Smooth muscle cell (in vitro differentiated cells): Measurements from ENCODE around the gene ASPHD1. TPM values are rescaled to one million over a fixed set of nuclear protein-coding genes. Genes with fewer than 3 reads are reported as not detected.
A peak's percentile ranks its signal among the peaks of the same experiment; 100 is the strongest.
"Not testable (repeated sequence)": the region's sequence is repeated elsewhere in the genome, so short reads cannot be mapped to it uniquely, and the experiment has no call there.

Experiments
- DNase-seq: peaks from one replicate; lab custom pipeline; 2025; ENCODE audit not compliant: unreplicated experiment; lab: John Stamatoyannopoulos, UW
- H2AFZ ChIP-seq: fragments of 200-600 bp; sonication (generic); 2 replicates; pipeline ENCODE4 v1.6.0; 2016; ENCODE audit warnings: antibody characterized with exemption, low read depth, mild to moderate bottlenecking
- H3F3A ChIP-seq: fragments of 200-600 bp; sonication (generic); 2 replicates; pipeline ENCODE4 v1.6.0; 2017; ENCODE audit warnings: antibody characterized with exemption, low read depth
- H3K27ac ChIP-seq: fragments of 200-600 bp; sonication (generic); 2 replicates; pipeline ENCODE4 v1.5.1; 2016; ENCODE audit warnings: low read depth, mild to moderate bottlenecking
- H3K27me3 ChIP-seq: fragments of 200-600 bp; sonication (generic); 2 replicates; pipeline ENCODE4 v1.6.1; 2016; ENCODE audit warnings: low read depth, mild to moderate bottlenecking
- H3K36me3 ChIP-seq: fragments of 200-600 bp; sonication (generic); 2 replicates; pipeline ENCODE4 v1.5.1; 2016; ENCODE audit warnings: low read depth
- H3K4me1 ChIP-seq: fragments of 200-600 bp; sonication (generic); 2 replicates; pipeline ENCODE4 v1.5.1; 2016; ENCODE audit warnings: low read depth
- H3K4me2 ChIP-seq: fragments of 200-600 bp; sonication (generic); 2 replicates; pipeline ENCODE4 v1.6.0; 2016; ENCODE audit warnings: mild to moderate bottlenecking
- H3K4me3 ChIP-seq: fragments of 200-600 bp; sonication (generic); 2 replicates; pipeline ENCODE4 v1.5.1; 2016; ENCODE audit warnings: mild to moderate bottlenecking
- H3K79me2 ChIP-seq: fragments of 200-600 bp; sonication (generic); 2 replicates; pipeline ENCODE4 v1.6.0; 2016; ENCODE audit warnings: low read depth, mild to moderate bottlenecking
- H3K9ac ChIP-seq: fragments of 200-600 bp; sonication (generic); 2 replicates; pipeline ENCODE4 v1.6.0; 2016; ENCODE audit warnings: low read depth
- H3K9me3 ChIP-seq: fragments of 200-600 bp; sonication (generic); replicated peaks from 2 replicates; pipeline ENCODE4 v1.5.1; 2016; ENCODE audit warnings: low read depth
- H4K20me1 ChIP-seq: fragments of 200-600 bp; sonication (generic); 2 replicates; pipeline ENCODE4 v1.6.0; 2016; ENCODE audit warnings: low read depth
- WGBS: methylation state at CpG from one replicate; pipeline ENCODE4 v1.1.7; 2016; ENCODE audit warnings: low lambda C conversion rate; 5-methylcytosine and 5-hydroxymethylcytosine counted together
- polyA plus RNA-seq: library from polyadenylated mRNA; unstranded; fragments of >200 nt; fragmentation: Nextera tagmentation; extraction: Ambion mirVana; gene quantifications from 2 replicates; pipeline ENCODE4 v1.2.1, GENCODE V29; 2016
- total RNA-seq: library from RNA; depleted of rRNA; stranded (reverse); fragments of >200 nt; gene quantifications from 2 replicates; pipeline ENCODE4 v1.2.3, GENCODE V29; 2014
- TF ChIP-seq, protein P1 (sequence below): fragments of 200-600 bp; sonication (generic); IDR thresholded peaks from 2 replicates; pipeline ENCODE4 v1.5.1; 2017; ENCODE audit warnings: borderline replicate concordance, mild to moderate bottlenecking, antibody characterized with exemption; ENCODE audit not compliant: insufficient read depth, poor library complexity, severe bottlenecking

ASPHD1 gene
- total and polyA plus RNA-seq, 2 experiments from 2014 or later, result 4.1 to 28.8 TPM

DNA sequence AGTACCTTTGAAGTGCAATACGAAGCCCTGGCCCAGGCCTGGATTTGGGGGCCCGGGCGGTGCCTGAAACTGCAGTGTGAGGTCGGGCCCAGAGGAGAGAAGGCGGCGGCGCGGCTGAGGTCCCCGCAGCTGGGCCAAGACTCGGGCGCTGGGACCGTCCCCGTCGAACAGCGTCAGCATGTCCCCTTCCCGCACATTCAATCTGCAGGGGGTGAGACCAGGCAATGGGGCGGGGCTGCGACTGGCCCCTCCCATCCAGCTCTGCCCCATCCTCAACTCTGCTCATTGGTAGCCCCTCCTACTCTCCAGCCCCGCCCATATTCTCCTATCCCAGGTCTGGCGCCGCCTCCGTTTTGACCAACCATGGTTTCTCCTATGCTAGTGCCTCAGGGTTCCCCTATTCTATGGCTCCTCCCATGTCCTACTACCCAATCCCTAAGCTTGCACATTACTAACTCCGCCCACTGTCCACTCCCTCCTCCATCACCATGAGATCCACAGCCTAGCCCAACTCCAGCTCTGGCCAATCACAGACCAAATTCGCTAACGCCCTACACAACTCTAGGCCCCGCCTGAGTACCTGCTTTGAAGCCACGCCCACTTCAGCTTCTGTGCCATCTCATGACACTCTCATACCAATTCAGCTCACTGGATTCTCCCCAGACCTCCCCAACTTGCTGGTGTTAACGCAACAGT, 22.9 kb upstream of the ASPHD1 start:
- Histone ChIP-seq H3K27ac (no peak overlapping the region), H3K4me3 (no peak overlapping the region), H3K4me1 (no peaks in the 10 kb centered on the region), H2AFZ (no peak overlapping the region), H3K9ac (no peak overlapping the region), H3F3A (no peaks in the 10 kb centered on the region), H4K20me1 (no peaks in the 10 kb centered on the region), H3K79me2 (no peaks in the 10 kb centered on the region), H3K4me2 (peak overlapping the region; percentile 50), H3K36me3 (no peaks in the 10 kb centered on the region), H3K9me3 (no peaks in the 10 kb centered on the region), H3K27me3 (peaks cover 19% of the 10 kb centered on the region)
- WGBS, result 16% methylated on average over 28 of the region's 28 CpGs
- TF ChIP-seq, protein P1, sequence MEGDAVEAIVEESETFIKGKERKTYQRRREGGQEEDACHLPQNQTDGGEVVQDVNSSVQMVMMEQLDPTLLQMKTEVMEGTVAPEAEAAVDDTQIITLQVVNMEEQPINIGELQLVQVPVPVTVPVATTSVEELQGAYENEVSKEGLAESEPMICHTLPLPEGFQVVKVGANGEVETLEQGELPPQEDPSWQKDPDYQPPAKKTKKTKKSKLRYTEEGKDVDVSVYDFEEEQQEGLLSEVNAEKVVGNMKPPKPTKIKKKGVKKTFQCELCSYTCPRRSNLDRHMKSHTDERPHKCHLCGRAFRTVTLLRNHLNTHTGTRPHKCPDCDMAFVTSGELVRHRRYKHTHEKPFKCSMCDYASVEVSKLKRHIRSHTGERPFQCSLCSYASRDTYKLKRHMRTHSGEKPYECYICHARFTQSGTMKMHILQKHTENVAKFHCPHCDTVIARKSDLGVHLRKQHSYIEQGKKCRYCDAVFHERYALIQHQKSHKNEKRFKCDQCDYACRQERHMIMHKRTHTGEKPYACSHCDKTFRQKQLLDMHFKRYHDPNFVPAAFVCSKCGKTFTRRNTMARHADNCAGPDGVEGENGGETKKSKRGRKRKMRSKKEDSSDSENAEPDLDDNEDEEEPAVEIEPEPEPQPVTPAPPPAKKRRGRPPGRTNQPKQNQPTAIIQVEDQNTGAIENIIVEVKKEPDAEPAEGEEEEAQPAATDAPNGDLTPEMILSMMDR, result no peak
- DNase-seq, result no peak

DNA sequence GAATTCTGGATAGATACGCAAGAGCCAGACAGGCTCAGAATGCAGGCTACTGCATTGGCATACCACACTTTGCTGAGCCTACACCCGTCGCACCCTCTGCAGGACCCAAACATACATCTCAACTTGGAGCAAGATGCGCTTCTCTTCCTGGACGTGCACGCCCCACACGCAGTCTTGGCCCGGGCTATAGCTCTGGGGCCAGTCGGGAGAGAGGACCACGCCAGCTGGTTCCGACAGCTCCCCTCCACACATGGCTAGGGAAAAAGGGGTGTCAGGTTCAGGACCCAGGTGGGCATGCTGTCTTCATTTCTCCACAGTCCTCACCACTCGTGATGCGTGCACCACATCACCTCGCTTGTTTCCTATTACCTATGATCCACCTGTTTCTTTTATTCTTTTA, 22.1 kb upstream of the ASPHD1 start:
- DNase-seq, result no peak

DNA sequence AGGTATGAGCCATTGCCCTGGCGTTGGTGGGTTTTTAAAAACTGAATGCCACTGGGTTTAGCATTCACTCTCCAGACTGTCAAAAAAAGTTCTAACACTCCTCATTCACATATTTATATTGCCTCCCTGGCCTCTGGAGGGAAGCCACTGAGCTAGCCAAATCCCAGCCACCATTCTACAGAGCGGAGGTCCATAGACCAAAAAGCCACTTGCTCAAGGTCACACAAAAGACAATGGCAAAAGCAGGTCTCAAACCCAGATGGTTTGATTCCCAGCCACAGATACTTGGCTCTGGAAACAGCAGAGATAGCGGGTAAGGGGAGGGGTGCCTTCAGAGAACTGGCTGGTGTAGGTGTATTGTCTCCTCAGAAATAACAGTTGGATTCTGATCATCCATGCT, 19.2 kb upstream of the ASPHD1 start:
- Histone ChIP-seq H3K4me3 (no peak overlapping the region), H3K9me3 (no peaks in the 10 kb centered on the region), H2AFZ (no peak overlapping the region), H3K27me3 (peaks cover 17% of the 10 kb centered on the region), H3K27ac (no peak overlapping the region), H3K36me3 (no peaks in the 10 kb centered on the region), H3F3A (no peaks in the 10 kb centered on the region), H3K9ac (no peak overlapping the region), H3K79me2 (no peaks in the 10 kb centered on the region), H3K4me1 (no peaks in the 10 kb centered on the region), H4K20me1 (no peaks in the 10 kb centered on the region), H3K4me2 (no peak overlapping the region)
- no peak for DNase-seq
- WGBS, result 97% methylated on average over 3 of the region's 3 CpGs
- TF ChIP-seq, protein P1, result no peak

More for the DNA sequence above, 22.1 kb upstream of the ASPHD1 start:
- no peaks in the 10 kb centered on the region for H3K79me2 ChIP-seq
- TF ChIP-seq, protein P1, result no peak
- 95% methylated on average over 14 of the region's 14 CpGs for WGBS
- no peaks in the 10 kb centered on the region for H3K9me3 ChIP-seq
- no peak overlapping the region for H3K9ac ChIP-seq
- no peaks in the 10 kb centered on the region for H3F3A ChIP-seq
- no peak overlapping the region for H3K4me3 ChIP-seq
- no peaks in the 10 kb centered on the region for H3K4me1 ChIP-seq
- no peak overlapping the region for H2AFZ ChIP-seq
- H3K36me3 ChIP-seq, result no peaks in the 10 kb centered on the region
- H3K27ac ChIP-seq, result no peak overlapping the region
- no peak overlapping the region for H3K4me2 ChIP-seq
- no peaks in the 10 kb centered on the region for H4K20me1 ChIP-seq
- peaks cover 19% of the 10 kb centered on the region for H3K27me3 ChIP-seq

DNA sequence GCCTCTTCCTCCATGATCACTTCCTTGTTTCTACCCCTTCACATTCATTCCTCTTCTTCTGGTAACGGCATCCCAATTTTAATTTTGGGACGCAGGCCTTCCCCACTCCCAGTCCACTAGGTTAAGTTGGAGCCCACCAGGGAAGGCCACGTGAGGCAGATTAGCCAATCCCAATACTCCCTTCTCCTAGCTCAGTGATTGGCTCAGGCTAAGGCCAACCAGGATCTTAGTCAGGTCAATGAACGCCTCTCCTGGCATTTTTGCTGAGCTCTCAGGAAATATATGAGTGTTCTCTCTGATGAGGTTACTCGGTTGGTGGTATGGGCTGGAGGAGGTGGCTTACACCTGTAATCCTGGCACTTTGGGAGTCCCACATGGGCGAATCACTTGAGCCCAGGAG, 16.3 kb upstream of the ASPHD1 start:
- no peaks in the 10 kb centered on the region for H4K20me1 ChIP-seq
- WGBS, result 93% methylated on average over 6 of the region's 6 CpGs
- H3K79me2 ChIP-seq, result no peaks in the 10 kb centered on the region
- H3K27ac ChIP-seq, result no peak overlapping the region
- no peaks in the 10 kb centered on the region for H3K27me3 ChIP-seq
- no peaks in the 10 kb centered on the region for H3K4me1 ChIP-seq
- H3K4me2 ChIP-seq, result no peak overlapping the region
- no peaks in the 10 kb centered on the region for H3K9me3 ChIP-seq
- no peak overlapping the region for H3K9ac ChIP-seq
- H3K36me3 ChIP-seq, result no peaks in the 10 kb centered on the region
- TF ChIP-seq, protein P1, result no peak
- no peak overlapping the region for H3K4me3 ChIP-seq
- H2AFZ ChIP-seq, result no peak overlapping the region
- H3F3A ChIP-seq, result no peaks in the 10 kb centered on the region
- no peak for DNase-seq

DNA sequence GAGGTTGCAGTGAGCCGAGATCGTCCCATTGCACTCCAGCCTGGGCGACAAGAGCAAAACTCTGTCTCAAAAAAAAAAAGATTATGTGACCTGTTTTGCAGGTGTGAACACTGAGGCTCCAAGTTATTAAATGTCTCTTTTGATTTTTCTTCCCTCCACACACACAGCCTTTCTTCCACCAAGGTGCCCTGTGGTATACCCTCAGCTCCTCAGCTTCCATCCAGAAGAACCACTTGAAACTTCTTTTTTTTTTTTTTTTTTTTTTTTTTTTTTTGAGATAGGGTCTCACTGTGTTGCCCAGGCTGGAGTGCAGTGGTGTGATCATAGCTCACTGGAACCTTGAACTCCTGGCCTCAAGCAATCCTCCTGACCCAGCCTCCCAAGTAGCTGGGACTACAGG, 10.9 kb upstream of the ASPHD1 start:
- not testable (repeated sequence) for H3K27ac ChIP-seq, H4K20me1 ChIP-seq, H3K79me2 ChIP-seq, H3K4me1 ChIP-seq, H3K27me3 ChIP-seq, H3F3A ChIP-seq, DNase-seq, H3K9ac ChIP-seq, H3K4me3 ChIP-seq, H3K9me3 ChIP-seq, H3K36me3 ChIP-seq, H2AFZ ChIP-seq, H3K4me2 ChIP-seq
- 100% methylated on average over 3 of the region's 3 CpGs for WGBS
